Measurements from ENCODE around the gene TMEM62. TPM values are rescaled to one million over a fixed set of nuclear protein-coding genes. Genes with fewer than 3 reads are reported as not detected.

The TMEM62 gene
- total RNA-seq, 1 experiment from 2014 or later: 7.2 TPM

DNA sequence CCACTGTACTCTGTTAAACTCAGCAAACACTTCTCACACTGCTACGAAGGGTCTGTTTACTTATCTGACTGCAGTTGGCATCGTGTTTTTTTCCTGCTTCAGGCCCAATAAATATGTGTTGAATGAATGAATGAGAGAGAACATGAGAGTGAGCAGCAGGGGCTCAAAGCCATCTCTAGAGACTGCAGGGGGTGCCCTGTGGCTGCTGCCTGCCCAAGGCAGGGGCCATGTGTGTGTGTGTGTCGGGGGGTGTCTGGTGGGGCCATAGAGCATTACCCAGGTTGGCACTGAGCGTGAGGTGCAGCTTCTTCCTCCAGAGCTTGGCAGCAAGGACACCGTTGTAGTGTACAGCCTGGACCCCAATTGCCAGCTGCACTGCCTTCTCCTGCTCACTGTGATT, 72.7 kb downstream of the TMEM62 start:
- H3K4ac ChIP-seq (ENCODE audit: low read depth, low read length): no peak overlapping the region
- no peaks in the 10 kb centered on the region for H3K9me3 ChIP-seq (ENCODE audit: control insufficient read depth, low read depth, low read length)
- Mint-ChIP-seq H3K27me3 (ENCODE audit: low read depth) (peaks cover 17% of the 10 kb centered on the region), H3K4me3 (no peak overlapping the region), H3K4me1 (peaks cover 11 to 12% of the 10 kb centered on the region in 2 experiments), H3K36me3 (ENCODE audit: insufficient read depth in 1 of 3, low read depth in 3 of 3) (no peaks in the 10 kb centered on the region; a peak in 1 of 7 replicates), H3K27ac (peak overlapping the region in 1 of 3 experiments; percentile 28; a peak in 1 of 7 replicates), H3K9me3 (no peaks in the 10 kb centered on the region)
- no peaks in the 10 kb centered on the region for H3K23me2 ChIP-seq (ENCODE audit: insufficient read length, low read depth, low read length, poor library complexity, severe bottlenecking)
- H3K9ac ChIP-seq (ENCODE audit: extremely low read depth, insufficient read length, low read length): no peak overlapping the region
- H3K79me2 ChIP-seq (ENCODE audit: insufficient read depth, low read length): no peaks in the 10 kb centered on the region
- H3K27me3 ChIP-seq (ENCODE audit: insufficient read depth, low read length): no peaks in the 10 kb centered on the region
- H3K14ac ChIP-seq (ENCODE audit: insufficient read depth, low read length): no peak overlapping the region
- no peak overlapping the region for H3T11ph ChIP-seq (ENCODE audit: low read length)
- H3K4me1 ChIP-seq (ENCODE audit: insufficient read depth, low read length): no peaks in the 10 kb centered on the region
- H4K5ac ChIP-seq (ENCODE audit: insufficient read length, low read depth, low read length): no peak overlapping the region
- no peak overlapping the region for H3K18ac ChIP-seq (ENCODE audit: insufficient read length, low read depth, low read length)
- TF ChIP-seq, protein P1, sequence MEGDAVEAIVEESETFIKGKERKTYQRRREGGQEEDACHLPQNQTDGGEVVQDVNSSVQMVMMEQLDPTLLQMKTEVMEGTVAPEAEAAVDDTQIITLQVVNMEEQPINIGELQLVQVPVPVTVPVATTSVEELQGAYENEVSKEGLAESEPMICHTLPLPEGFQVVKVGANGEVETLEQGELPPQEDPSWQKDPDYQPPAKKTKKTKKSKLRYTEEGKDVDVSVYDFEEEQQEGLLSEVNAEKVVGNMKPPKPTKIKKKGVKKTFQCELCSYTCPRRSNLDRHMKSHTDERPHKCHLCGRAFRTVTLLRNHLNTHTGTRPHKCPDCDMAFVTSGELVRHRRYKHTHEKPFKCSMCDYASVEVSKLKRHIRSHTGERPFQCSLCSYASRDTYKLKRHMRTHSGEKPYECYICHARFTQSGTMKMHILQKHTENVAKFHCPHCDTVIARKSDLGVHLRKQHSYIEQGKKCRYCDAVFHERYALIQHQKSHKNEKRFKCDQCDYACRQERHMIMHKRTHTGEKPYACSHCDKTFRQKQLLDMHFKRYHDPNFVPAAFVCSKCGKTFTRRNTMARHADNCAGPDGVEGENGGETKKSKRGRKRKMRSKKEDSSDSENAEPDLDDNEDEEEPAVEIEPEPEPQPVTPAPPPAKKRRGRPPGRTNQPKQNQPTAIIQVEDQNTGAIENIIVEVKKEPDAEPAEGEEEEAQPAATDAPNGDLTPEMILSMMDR (conservative IDR thresholded peaks at IDR 0.05): no peak
- WGBS (ENCODE audit: extremely low coverage, insufficient read length, low lambda C conversion rate): no CpG with 5 or more reads among the region's 5 CpGs
- H3K27ac ChIP-seq (ENCODE audit: insufficient read length, low read depth, low read length): no peak overlapping the region
- H2BK5ac ChIP-seq (ENCODE audit: insufficient read length, low read length): no peak overlapping the region
- no peaks in the 10 kb centered on the region for H4K20me1 ChIP-seq (ENCODE audit: control insufficient read depth, insufficient read depth, insufficient read length)
- H3K56ac ChIP-seq (ENCODE audit: insufficient read length, low read depth, low read length): no peak overlapping the region
- H2BK15ac ChIP-seq (ENCODE audit: low read depth, low read length): no peak overlapping the region
- H3K23ac ChIP-seq (ENCODE audit: insufficient read length, low read depth, low read length): no peak overlapping the region
- H2AK5ac ChIP-seq (ENCODE audit: insufficient read length, low read length): no peak overlapping the region
- H3K79me1 ChIP-seq (ENCODE audit: insufficient read depth, low read depth, low read length, poor library complexity, severe bottlenecking): no peaks in the 10 kb centered on the region
- no peak overlapping the region for H2AFZ ChIP-seq (ENCODE audit: low read length)
- no peak overlapping the region for H4K91ac ChIP-seq (ENCODE audit: insufficient read length, low read depth, low read length)
- no peak overlapping the region for H2BK120ac ChIP-seq (ENCODE audit: low read depth, low read length, poor library complexity, severe bottlenecking)
- H2BK12ac ChIP-seq (ENCODE audit: insufficient read length, low read depth, low read length): no peak overlapping the region
- no peak for DNase-seq
- H3K4me2 ChIP-seq (ENCODE audit: insufficient read depth, insufficient read length, low read length): no peak overlapping the region
- no peak overlapping the region for H4K8ac ChIP-seq (replicated peaks; ENCODE audit: insufficient read length, low read depth, low read length)
- no peak overlapping the region for H2BK20ac ChIP-seq (ENCODE audit: low read depth, low read length, poor library complexity, severe bottlenecking)

Data from H9 (cell line).